ENCODE data around the gene FNIP2. TPM values are rescaled to one million over a fixed set of nuclear protein-coding genes. Genes with fewer than 3 reads are reported as not detected.
"Not testable (repeated sequence)": the region's sequence is repeated elsewhere in the genome, so short reads cannot be mapped to it uniquely, and the experiment has no call there.

Gene FNIP2
- total RNA-seq, 1 donor from 2014 or later, result 21.4 TPM

DNA sequence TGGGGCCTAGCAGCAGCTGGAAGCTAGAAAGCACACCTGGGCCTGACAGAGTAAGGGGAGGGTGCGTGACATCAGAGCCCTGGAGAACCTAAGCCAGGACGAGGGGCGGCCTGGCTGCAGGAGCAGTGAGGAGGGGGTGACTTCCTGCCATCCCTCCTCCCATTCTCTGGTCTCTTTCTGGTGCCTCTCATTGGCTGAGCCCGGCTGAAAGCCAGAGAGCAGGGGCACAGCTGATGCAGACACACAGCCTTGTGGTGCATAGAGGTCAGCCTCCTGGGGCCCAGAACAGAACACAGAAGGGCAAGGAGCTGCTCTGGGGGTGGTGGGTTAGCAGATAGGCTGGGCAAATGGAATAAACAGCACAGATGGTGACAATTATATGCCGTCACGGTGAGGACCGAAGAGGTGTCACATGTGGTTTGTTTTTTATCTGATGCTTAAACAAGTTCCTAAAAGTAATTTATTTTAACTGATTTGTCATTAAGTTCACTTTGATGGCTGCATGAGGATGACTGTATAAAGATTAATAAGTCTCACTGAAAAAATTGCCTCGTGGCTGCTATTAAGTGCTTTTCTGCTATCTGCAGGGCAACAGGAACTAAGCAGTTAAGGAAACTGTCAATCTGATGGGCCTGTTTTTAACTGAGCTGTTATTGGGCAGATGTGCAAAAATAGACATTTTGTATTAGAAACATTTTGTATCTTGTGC, 102.0 kb downstream of the FNIP2 start:
- no peaks in the 10 kb centered on the region for H3K9me3 ChIP-seq (ENCODE audit: control insufficient read depth in 3 of 3, low read length in 3 of 3)
- no peak overlapping the region for H3K4me3 ChIP-seq (ENCODE audit: low read length in 3 of 3)
- H3K36me3 ChIP-seq (ENCODE audit: control insufficient read depth in 3 of 3, insufficient read depth in 3 of 3, low read length in 3 of 3), result peaks cover 32 to 38% (median 36%) of the 10 kb centered on the region in 3 donors
- peaks cover 4 to 9% (median 6%) of the 10 kb centered on the region in 3 donors for H3K4me1 ChIP-seq (ENCODE audit: control insufficient read depth in 3 of 3, insufficient read depth in 3 of 3, low read length in 3 of 3)
- no peak overlapping the region for H3K27ac ChIP-seq (ENCODE audit: low read depth, low read length)
- no peaks in the 10 kb centered on the region for H3K27me3 ChIP-seq (ENCODE audit: control insufficient read depth in 3 of 3, insufficient read depth in 3 of 3, low read length in 3 of 3)
- H3K9ac ChIP-seq (ENCODE audit: low read depth in 1 of 3, low read length in 3 of 3), result no peak overlapping the region

DNA sequence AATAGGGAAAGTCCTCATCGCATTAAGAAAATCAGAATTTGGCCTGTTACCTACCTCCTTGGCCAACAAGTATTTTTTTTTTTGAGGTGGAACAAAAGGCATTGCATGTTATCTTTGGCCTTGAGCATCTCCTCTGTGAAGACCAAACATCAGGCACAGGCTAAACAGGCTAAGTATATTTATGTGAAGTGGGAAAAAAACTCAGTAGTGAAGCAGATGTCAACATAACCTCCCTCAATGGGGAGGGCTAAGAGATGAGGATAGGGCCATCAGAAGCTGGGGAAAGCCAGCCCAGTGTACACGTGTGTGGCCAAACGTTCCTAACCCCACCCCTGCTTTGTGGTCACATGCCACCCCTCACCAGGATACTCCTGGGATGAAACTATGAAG, 102.5 kb downstream of the FNIP2 start:
- no peak overlapping the region for H3K4me3 ChIP-seq (ENCODE audit: low read length in 3 of 3)
- H3K36me3 ChIP-seq (ENCODE audit: control insufficient read depth in 3 of 3, insufficient read depth in 3 of 3, low read length in 3 of 3), result peaks cover 32 to 38% (median 36%) of the 10 kb centered on the region in 3 donors
- H3K4me1 ChIP-seq (ENCODE audit: control insufficient read depth in 3 of 3, insufficient read depth in 3 of 3, low read length in 3 of 3), result peaks cover 4 to 9% (median 6%) of the 10 kb centered on the region in 3 donors
- H3K9ac ChIP-seq (ENCODE audit: low read depth in 1 of 3, low read length in 3 of 3), result no peak overlapping the region
- H3K27me3 ChIP-seq (ENCODE audit: control insufficient read depth in 3 of 3, insufficient read depth in 3 of 3, low read length in 3 of 3), result no peaks in the 10 kb centered on the region
- no peaks in the 10 kb centered on the region for H3K9me3 ChIP-seq (ENCODE audit: control insufficient read depth in 3 of 3, low read length in 3 of 3)
- H3K27ac ChIP-seq (ENCODE audit: low read depth, low read length), result no peak overlapping the region

DNA sequence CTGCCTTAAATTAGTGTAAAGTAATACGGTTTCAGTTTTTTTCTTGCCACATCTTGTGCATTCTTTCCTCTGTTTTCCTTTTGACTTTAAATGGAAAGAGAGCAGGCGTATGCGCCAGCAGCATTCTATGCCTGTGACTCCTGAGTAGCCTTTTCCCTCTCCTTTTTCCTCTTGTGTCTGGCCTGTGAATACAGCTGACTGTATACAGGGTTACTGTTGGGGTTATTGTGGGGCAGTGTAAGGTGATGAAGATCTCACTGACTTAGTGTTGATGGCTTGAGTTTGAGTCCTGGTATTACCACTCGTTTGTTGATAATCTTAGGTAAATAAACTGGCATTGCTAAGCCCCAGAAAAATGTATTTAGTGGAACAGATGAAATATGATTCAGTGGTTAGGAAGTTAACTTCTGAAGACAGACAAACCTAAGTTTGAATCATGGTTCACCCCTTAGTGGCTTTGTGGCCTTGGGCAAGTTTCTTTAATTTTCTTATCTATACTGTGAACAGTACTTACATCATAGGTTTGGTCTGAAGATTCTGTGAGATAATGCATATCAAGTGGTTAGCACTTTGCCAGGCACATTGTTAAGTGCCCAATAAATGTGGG, 105.1 kb downstream of the FNIP2 start:
- Histone ChIP-seq H3K9ac (ENCODE audit: low read depth in 1 of 3, low read length in 3 of 3) (no peak overlapping the region), H3K36me3 (ENCODE audit: control insufficient read depth in 3 of 3, insufficient read depth in 3 of 3, low read length in 3 of 3) (peaks cover 24 to 30% (median 29%) of the 10 kb centered on the region in 3 donors), H3K4me3 (ENCODE audit: low read length in 3 of 3) (no peak overlapping the region), H3K9me3 (ENCODE audit: control insufficient read depth in 3 of 3, low read length in 3 of 3) (no peaks in the 10 kb centered on the region), H3K4me1 (ENCODE audit: control insufficient read depth in 3 of 3, insufficient read depth in 3 of 3, low read length in 3 of 3) (peaks cover 6 to 9% (median 7%) of the 10 kb centered on the region in 3 donors), H3K27me3 (ENCODE audit: control insufficient read depth in 3 of 3, insufficient read depth in 3 of 3, low read length in 3 of 3) (no peaks in the 10 kb centered on the region), H3K27ac (ENCODE audit: low read depth, low read length) (no peak overlapping the region)

DNA sequence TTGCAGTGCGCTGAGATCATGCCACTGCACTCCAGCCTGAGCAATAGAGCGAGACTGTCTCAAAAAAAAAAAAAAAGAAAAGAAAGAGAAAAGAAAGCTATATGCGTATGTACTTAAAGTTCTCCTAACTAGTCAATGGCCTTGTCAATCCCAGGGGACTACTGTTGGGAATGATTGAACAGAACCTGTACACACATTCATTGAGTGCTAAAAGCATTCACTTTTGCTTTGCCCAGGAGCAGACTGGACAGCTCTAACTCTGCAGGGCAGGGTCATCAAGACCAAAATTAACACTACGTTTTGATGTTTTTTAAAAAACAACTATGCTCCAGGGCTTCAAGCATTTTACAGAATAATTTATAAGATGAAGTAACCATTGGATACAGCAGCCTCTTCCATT, 106.2 kb downstream of the FNIP2 start:
- peaks cover 18 to 25% (median 20%) of the 10 kb centered on the region in 3 donors for H3K36me3 ChIP-seq (ENCODE audit: control insufficient read depth in 3 of 3, insufficient read depth in 3 of 3, low read length in 3 of 3)
- no peaks in the 10 kb centered on the region for H3K27me3 ChIP-seq (ENCODE audit: control insufficient read depth in 3 of 3, insufficient read depth in 3 of 3, low read length in 3 of 3)
- no peak overlapping the region for H3K9ac ChIP-seq (ENCODE audit: low read depth in 1 of 3, low read length in 3 of 3)
- H3K4me1 ChIP-seq (ENCODE audit: control insufficient read depth in 3 of 3, insufficient read depth in 3 of 3, low read length in 3 of 3), result peaks cover 6 to 8% (median 7%) of the 10 kb centered on the region in 3 donors
- no peak overlapping the region for H3K27ac ChIP-seq (ENCODE audit: low read depth, low read length)
- no peaks in the 10 kb centered on the region for H3K9me3 ChIP-seq (ENCODE audit: control insufficient read depth in 3 of 3, low read length in 3 of 3)
- H3K4me3 ChIP-seq (ENCODE audit: low read length in 3 of 3), result no peak overlapping the region

DNA sequence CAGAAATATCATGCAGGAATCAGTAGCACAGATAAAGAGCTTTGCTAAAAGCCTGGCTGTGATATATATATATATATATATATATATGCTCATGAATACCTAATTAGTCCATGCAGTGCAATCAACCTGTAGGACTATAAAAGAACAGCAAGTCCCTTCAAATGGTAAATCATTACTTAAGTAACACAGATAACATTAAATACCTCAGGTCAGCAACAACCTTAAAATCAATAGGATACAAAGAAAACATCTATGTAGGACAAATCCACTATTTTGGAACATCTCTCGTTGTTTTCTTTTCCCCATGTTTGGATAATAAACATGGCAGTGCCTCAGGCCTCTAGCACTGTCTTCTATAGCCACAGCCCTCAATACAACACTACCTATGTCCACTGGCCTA, 106.6 kb downstream of the FNIP2 start:
- Histone ChIP-seq H3K9ac (ENCODE audit: low read depth in 1 of 3, low read length in 3 of 3) (no peak overlapping the region), H3K4me1 (ENCODE audit: control insufficient read depth in 3 of 3, insufficient read depth in 3 of 3, low read length in 3 of 3) (peaks cover 3 to 4% (median 4%) of the 10 kb centered on the region in 3 donors), H3K4me3 (ENCODE audit: low read length in 3 of 3) (no peak overlapping the region), H3K27ac (ENCODE audit: low read depth, low read length) (no peak overlapping the region), H3K36me3 (ENCODE audit: control insufficient read depth in 3 of 3, insufficient read depth in 3 of 3, low read length in 3 of 3) (peaks cover 14 to 21% (median 16%) of the 10 kb centered on the region in 3 donors), H3K27me3 (ENCODE audit: control insufficient read depth in 3 of 3, insufficient read depth in 3 of 3, low read length in 3 of 3) (no peaks in the 10 kb centered on the region), H3K9me3 (ENCODE audit: control insufficient read depth in 3 of 3, low read length in 3 of 3) (no peaks in the 10 kb centered on the region)

DNA sequence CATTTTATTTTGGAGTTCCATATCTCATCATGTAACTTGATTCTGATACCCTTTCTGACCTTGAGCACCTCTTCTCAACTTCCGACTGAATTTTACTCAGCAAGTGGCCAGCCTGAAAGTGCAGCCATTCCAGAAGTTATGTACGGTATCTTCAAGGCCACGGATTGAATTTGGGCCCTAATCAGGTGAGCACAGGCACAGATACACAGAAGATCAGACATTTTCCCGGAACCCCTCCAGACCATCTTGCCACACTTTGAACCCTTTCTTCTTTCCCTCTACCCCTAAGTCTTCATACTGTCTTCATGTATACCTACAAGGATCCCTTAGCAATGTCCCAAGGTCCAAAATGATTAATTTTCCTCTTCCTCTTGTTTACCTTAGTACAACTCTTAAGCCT, 108.2 kb downstream of the FNIP2 start:
- no peaks in the 10 kb centered on the region for H3K27me3 ChIP-seq (ENCODE audit: control insufficient read depth in 3 of 3, insufficient read depth in 3 of 3, low read length in 3 of 3)
- no peak overlapping the region for H3K9ac ChIP-seq (ENCODE audit: low read depth in 1 of 3, low read length in 3 of 3)
- H3K27ac ChIP-seq (ENCODE audit: low read depth, low read length), result no peak overlapping the region
- no peaks in the 10 kb centered on the region for H3K9me3 ChIP-seq (ENCODE audit: control insufficient read depth in 3 of 3, low read length in 3 of 3)
- peaks cover 8 to 15% (median 10%) of the 10 kb centered on the region in 3 donors for H3K36me3 ChIP-seq (ENCODE audit: control insufficient read depth in 3 of 3, insufficient read depth in 3 of 3, low read length in 3 of 3)
- no peak overlapping the region for H3K4me3 ChIP-seq (ENCODE audit: low read length in 3 of 3)
- H3K4me1 ChIP-seq (ENCODE audit: control insufficient read depth in 3 of 3, insufficient read depth in 3 of 3, low read length in 3 of 3), result peaks cover 0 to 3% (median 0%) of the 10 kb centered on the region in 3 donors

DNA sequence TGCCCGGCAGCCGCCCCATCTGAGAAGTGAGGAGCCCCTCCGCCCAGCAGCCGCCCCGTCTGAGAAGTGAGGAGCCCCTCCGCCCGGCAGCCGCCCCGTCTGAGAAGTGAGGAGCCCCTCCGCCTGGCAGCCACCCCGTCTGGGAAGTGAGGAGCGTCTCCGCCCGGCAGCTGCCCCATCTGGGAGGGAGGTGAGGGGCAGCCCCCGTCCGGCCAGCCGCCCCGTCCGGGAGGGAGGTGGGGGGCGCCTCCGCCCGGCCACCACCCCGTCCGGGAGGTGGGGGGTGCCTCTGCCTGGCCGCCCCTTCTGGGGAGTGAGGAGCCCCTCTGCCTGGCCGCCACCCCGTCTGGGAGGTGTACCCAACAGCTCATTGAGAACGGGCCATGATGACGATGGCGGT, 113.3 kb downstream of the FNIP2 start:
- peaks cover 8 to 15% (median 12%) of the 10 kb centered on the region in 3 donors for H3K36me3 ChIP-seq (ENCODE audit: control insufficient read depth in 3 of 3, insufficient read depth in 3 of 3, low read length in 3 of 3)
- H3K9ac ChIP-seq (ENCODE audit: low read depth in 1 of 3, low read length in 3 of 3); H3K9me3 ChIP-seq (ENCODE audit: control insufficient read depth in 3 of 3, low read length in 3 of 3); H3K4me3 ChIP-seq (ENCODE audit: low read length in 3 of 3); H3K4me1 ChIP-seq (ENCODE audit: control insufficient read depth in 3 of 3, insufficient read depth in 3 of 3, low read length in 3 of 3); H3K27me3 ChIP-seq (ENCODE audit: control insufficient read depth in 3 of 3, insufficient read depth in 3 of 3, low read length in 3 of 3); H3K27ac ChIP-seq (ENCODE audit: low read depth, low read length): not testable (repeated sequence)

DNA sequence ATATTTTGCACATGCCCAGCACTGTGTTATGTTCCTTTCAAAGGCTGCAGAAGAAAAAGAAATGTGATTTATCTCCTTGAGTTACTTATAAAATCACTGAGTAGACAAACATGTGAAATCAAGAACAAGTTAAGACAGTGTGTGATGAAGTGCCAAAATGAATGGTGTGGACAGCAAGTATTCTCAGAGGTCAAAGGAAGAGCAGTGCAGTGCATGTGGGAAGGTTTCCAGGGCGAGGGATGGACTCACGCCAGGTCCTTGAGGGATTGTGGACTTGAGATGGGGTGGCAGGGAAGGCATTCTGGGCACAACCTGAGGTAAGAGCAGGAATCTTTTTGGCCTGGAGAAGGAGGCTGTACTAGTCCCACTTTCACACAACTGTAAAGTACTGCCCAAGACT, 115.5 kb downstream of the FNIP2 start:
- Histone ChIP-seq H3K9ac (ENCODE audit: low read depth in 1 of 3, low read length in 3 of 3) (no peak overlapping the region), H3K27me3 (ENCODE audit: control insufficient read depth in 3 of 3, insufficient read depth in 3 of 3, low read length in 3 of 3) (no peaks in the 10 kb centered on the region), H3K27ac (ENCODE audit: low read depth, low read length) (no peak overlapping the region), H3K4me3 (ENCODE audit: low read length in 3 of 3) (no peak overlapping the region), H3K36me3 (ENCODE audit: control insufficient read depth in 3 of 3, insufficient read depth in 3 of 3, low read length in 3 of 3) (peaks cover 4 to 12% (median 7%) of the 10 kb centered on the region in 3 donors), H3K9me3 (ENCODE audit: control insufficient read depth in 3 of 3, low read length in 3 of 3) (no peaks in the 10 kb centered on the region), H3K4me1 (ENCODE audit: control insufficient read depth in 3 of 3, insufficient read depth in 3 of 3, low read length in 3 of 3) (peaks cover 2 to 4% (median 3%) of the 10 kb centered on the region in 3 donors)

DNA sequence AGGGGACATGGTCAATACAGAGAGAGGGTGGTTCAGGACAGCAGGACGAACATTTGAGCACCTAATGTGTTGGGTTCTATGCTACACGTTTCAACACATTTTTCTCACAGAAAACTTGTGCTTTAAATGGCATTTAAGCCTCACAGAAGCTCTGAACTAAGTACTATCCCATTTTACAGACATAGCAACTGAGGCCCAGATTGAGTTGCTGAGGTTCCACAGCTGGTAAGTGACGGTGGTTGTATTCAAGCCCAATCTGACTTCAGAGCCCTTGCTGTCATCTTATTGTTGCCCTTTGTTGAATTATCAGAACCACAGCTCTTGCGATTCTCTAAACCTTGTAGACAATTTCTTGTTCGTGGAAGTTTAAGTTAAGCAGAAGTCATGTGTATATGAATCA, 116.7 kb downstream of the FNIP2 start:
- no peak overlapping the region for H3K4me3 ChIP-seq (ENCODE audit: low read length in 3 of 3)
- H3K27me3 ChIP-seq (ENCODE audit: control insufficient read depth in 3 of 3, insufficient read depth in 3 of 3, low read length in 3 of 3), result no peaks in the 10 kb centered on the region
- H3K36me3 ChIP-seq (ENCODE audit: control insufficient read depth in 3 of 3, insufficient read depth in 3 of 3, low read length in 3 of 3), result peaks cover 5 to 10% (median 6%) of the 10 kb centered on the region in 3 donors
- no peak overlapping the region for H3K27ac ChIP-seq (ENCODE audit: low read depth, low read length)
- peaks cover 2 to 4% (median 3%) of the 10 kb centered on the region in 3 donors for H3K4me1 ChIP-seq (ENCODE audit: control insufficient read depth in 3 of 3, insufficient read depth in 3 of 3, low read length in 3 of 3)
- H3K9me3 ChIP-seq (ENCODE audit: control insufficient read depth in 3 of 3, low read length in 3 of 3), result no peaks in the 10 kb centered on the region
- no peak overlapping the region for H3K9ac ChIP-seq (ENCODE audit: low read depth in 1 of 3, low read length in 3 of 3)

DNA sequence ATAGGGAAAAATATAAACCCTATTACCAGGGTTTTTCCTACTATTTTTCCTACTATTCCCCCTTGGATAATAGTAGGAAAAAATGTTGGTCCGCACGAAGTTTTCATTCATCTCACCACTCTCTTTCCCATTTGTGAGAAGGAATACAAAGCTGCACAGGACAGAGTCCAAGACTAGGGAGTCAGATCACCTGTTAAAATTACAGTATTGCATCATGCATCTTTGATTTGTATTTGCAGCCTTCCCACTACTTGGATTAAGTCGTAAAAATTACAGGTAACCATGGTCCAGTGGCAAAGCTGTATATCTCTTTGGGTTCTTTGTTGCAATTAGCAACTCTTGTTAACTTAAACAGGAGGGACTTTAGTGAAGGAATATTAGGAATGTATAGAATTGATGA, 121.5 kb downstream of the FNIP2 start:
- H3K27me3 ChIP-seq (ENCODE audit: control insufficient read depth in 3 of 3, insufficient read depth in 3 of 3, low read length in 3 of 3), result no peaks in the 10 kb centered on the region
- H3K36me3 ChIP-seq (ENCODE audit: control insufficient read depth in 3 of 3, insufficient read depth in 3 of 3, low read length in 3 of 3), result peaks cover 14 to 23% (median 19%) of the 10 kb centered on the region in 3 donors
- H3K9ac ChIP-seq (ENCODE audit: low read depth in 1 of 3, low read length in 3 of 3), result no peak overlapping the region
- H3K27ac ChIP-seq (ENCODE audit: low read depth, low read length), result no peak overlapping the region
- no peaks in the 10 kb centered on the region for H3K9me3 ChIP-seq (ENCODE audit: control insufficient read depth in 3 of 3, low read length in 3 of 3)
- H3K4me3 ChIP-seq (ENCODE audit: low read length in 3 of 3), result no peak overlapping the region
- H3K4me1 ChIP-seq (ENCODE audit: control insufficient read depth in 3 of 3, insufficient read depth in 3 of 3, low read length in 3 of 3), result no peaks in the 10 kb centered on the region
